Caco-2 (cell line): ENCODE measurements around the gene USP32. TPM values are rescaled to one million over a fixed set of nuclear protein-coding genes. Genes with fewer than 3 reads are reported as not detected.
"Not testable (repeated sequence)": the region's sequence is repeated elsewhere in the genome, so short reads cannot be mapped to it uniquely, and the experiment has no call there.

Source experiments
- BruUV-seq: library from RNA; stranded (reverse); fragments of 400-500 nt; replicated peaks from 2 replicates; lab custom pipeline; 2021; lab: Mats Ljungman, UMichigan
- CTCF ChIA-PET: fragments of 300-600 bp; sonication (Branson Sonifier 250); formaldehyde crosslinking; loops from one replicate; lab custom pipeline; 2022; ENCODE audit warnings: antibody characterized with exemption; lab: Charles Lee
- POLR2A ChIA-PET: fragments of 300-600 bp; sonication (Branson Sonifier 250); formaldehyde crosslinking; loops from one replicate; lab custom pipeline; 2022; ENCODE audit warnings: antibody characterized with exemption; lab: Charles Lee
- DNase-seq, 2 experiments: peaks; one replicate each; pipeline versions ENCODE4 v3.0.0 to v3.0.0-alpha.2; 2020 to 2022
- H3K27me3 ChIP-seq: replicated peaks from 2 replicates; pipeline ENCODE4 v1.6.0; 2011; ENCODE audit warnings: low read length; ENCODE audit not compliant: control insufficient read depth, insufficient read depth
- H3K36me3 ChIP-seq: 2 replicates; pipeline ENCODE4 v1.5.1; 2011; ENCODE audit warnings: low read length; ENCODE audit not compliant: control insufficient read depth, insufficient read depth
- H3K4me1 ChIP-seq: fragments of 250-450 bp; sonication (Bioruptor Pico); 2 replicates; pipeline ENCODE4 v1.5.1; 2020; ENCODE audit warnings: mild to moderate bottlenecking
- H3K4me3 ChIP-seq: 2 replicates; pipeline ENCODE4 v1.5.1; 2011; ENCODE audit warnings: low read depth, mild to moderate bottlenecking, control low read depth, low read length
- H3K9me3 ChIP-seq: fragments of 250-450 bp; sonication (Bioruptor Pico); 2 replicates; pipeline ENCODE4 v1.5.1; 2020; ENCODE audit warnings: mild to moderate bottlenecking, moderate library complexity
- H3K27ac Mint-ChIP-seq: one replicate; pipeline ENCODE4 v1.8.0; 2022; ENCODE audit warnings: mixed read lengths; ENCODE audit not compliant: unreplicated experiment
- H3K27me3 Mint-ChIP-seq: one replicate; pipeline ENCODE4 v1.8.0; 2022; ENCODE audit warnings: mixed read lengths; ENCODE audit not compliant: insufficient read depth, unreplicated experiment
- H3K36me3 Mint-ChIP-seq: one replicate; pipeline ENCODE4 v1.8.0; 2022; ENCODE audit warnings: mild to moderate bottlenecking, mixed read lengths; ENCODE audit not compliant: insufficient read depth, unreplicated experiment
- H3K4me1 Mint-ChIP-seq: one replicate; pipeline ENCODE4 v1.8.0; 2022; ENCODE audit warnings: low read depth, mixed read lengths; ENCODE audit not compliant: unreplicated experiment
- H3K4me3 Mint-ChIP-seq: one replicate; pipeline ENCODE4 v1.8.0; 2022; ENCODE audit warnings: mild to moderate bottlenecking, moderate library complexity, mixed read lengths; ENCODE audit not compliant: unreplicated experiment
- H3K9me3 Mint-ChIP-seq: one replicate; pipeline ENCODE4 v1.8.0; 2022; ENCODE audit warnings: mixed read lengths; ENCODE audit not compliant: unreplicated experiment
- CTCF ChIP-seq, 2 experiments: fragments of 200-600 bp in 1 of 2; IDR thresholded peaks; 1 replicate in 1 of 2; 2 replicates in 1 of 2; pipeline versions ENCODE4 v1.5.1 to v1.8.0; 2011 to 2022; ENCODE audit warnings: antibody characterized with exemption in 1 of 2, control low read depth in 1 of 2, inconsistent platforms in 1 of 2, low read depth in 1 of 2, low read length in 1 of 2, mild to moderate bottlenecking in 1 of 2, moderate library complexity in 1 of 2; ENCODE audit not compliant: insufficient read depth in 1 of 2, severe bottlenecking in 1 of 2, unreplicated experiment in 1 of 2
- intact Hi-C: fragments of 100-400 bp; cut with micrococcal nuclease; formaldehyde crosslinking; loops from one replicate; pipeline ENCODE4 v1.10.0; 2022; ENCODE audit not compliant: unreplicated experiment
- total RNA-seq: library from RNA; stranded (reverse); gene quantifications from 2 replicates; pipeline ENCODE4 v1.2.3, GENCODE V29; 2022

The USP32 gene
- total RNA-seq, 1 experiment from 2014 or later = 53.3 TPM

GRCh38 chr17:60318830-60319229, 73.1 kb downstream of the USP32 start:
- H3K9me3 Mint-ChIP-seq = no peaks in the 10 kb centered on the region
- Histone ChIP-seq H3K9me3 (no peaks in the 10 kb centered on the region), H3K4me3 (no peak overlapping the region), H3K4me1 (peaks cover 12% of the 10 kb centered on the region), H3K27me3 (no peaks in the 10 kb centered on the region), H3K36me3 (no peaks in the 10 kb centered on the region)
- ChIA-PET CTCF (no interaction called here), POLR2A (no interaction called here)
- TF ChIP-seq CTCF (IDR thresholded peaks at IDR 0.05; ENCODE audit: insufficient read depth in 1 of 2, low read depth in 1 of 2, low read length in 1 of 2, severe bottlenecking in 1 of 2, unreplicated experiment in 1 of 2) = no peak
- no peak overlapping the region for H3K4me3 Mint-ChIP-seq
- H3K27me3 Mint-ChIP-seq = no peaks in the 10 kb centered on the region
- no TSS peak for BruUV-seq
- H3K27ac Mint-ChIP-seq = no peak overlapping the region
- DNase-seq = no peak
- peaks cover 5% of the 10 kb centered on the region for H3K36me3 Mint-ChIP-seq
- intact Hi-C loops = no loop called here
- peaks cover 8% of the 10 kb centered on the region for H3K4me1 Mint-ChIP-seq

DNA sequence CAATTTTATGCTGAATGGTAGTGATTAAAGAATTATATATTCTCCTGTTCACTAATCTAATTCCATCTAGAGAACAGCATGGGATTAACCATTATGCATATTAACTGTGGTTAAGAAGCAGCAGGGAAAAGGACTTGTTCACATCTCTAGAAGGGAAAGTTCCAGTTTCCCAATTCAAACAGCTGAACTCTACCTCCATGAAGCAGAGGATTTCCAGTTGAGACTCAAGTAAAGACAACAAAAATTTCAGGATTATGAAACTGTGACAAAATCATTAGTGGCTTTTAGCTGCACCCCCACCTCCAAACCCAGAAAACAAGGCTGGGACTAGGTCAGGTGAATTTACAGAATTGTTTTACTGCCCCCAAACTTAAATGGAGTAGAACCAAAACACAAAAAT, 73.6 kb downstream of the USP32 start:
- DNase-seq = no peak
- Histone ChIP-seq H3K27me3 (no peaks in the 10 kb centered on the region), H3K4me3 (no peak overlapping the region), H3K36me3 (no peaks in the 10 kb centered on the region), H3K9me3 (no peaks in the 10 kb centered on the region), H3K4me1 (peaks cover 12% of the 10 kb centered on the region)
- TF ChIP-seq CTCF (IDR thresholded peaks at IDR 0.05; ENCODE audit: insufficient read depth in 1 of 2, low read depth in 1 of 2, low read length in 1 of 2, severe bottlenecking in 1 of 2, unreplicated experiment in 1 of 2) = no peak
- POLR2A ChIA-PET = no interaction called here
- Mint-ChIP-seq H3K4me1 (peaks cover 8% of the 10 kb centered on the region), H3K36me3 (peaks cover 5% of the 10 kb centered on the region), H3K27ac (no peak overlapping the region), H3K9me3 (no peaks in the 10 kb centered on the region), H3K27me3 (no peaks in the 10 kb centered on the region), H3K4me3 (no peak overlapping the region)
- no TSS peak for BruUV-seq
- CTCF ChIA-PET = no interaction called here
- intact Hi-C loops = no loop called here

- ChIA-PET CTCF (interaction anchor here (0.6 kb wide), 1 partner anchor 40 kb away, joined by 5 read pairs; no protein-coding TSS in a partner anchor), POLR2A (no interaction called here)
- no peaks in the 10 kb centered on the region for H3K27me3 Mint-ChIP-seq
- BruUV-seq = no TSS peak
- H3K27ac Mint-ChIP-seq = no peak overlapping the region
- H3K4me1 ChIP-seq = no peaks in the 10 kb centered on the region
- no peaks in the 10 kb centered on the region for H3K27me3 ChIP-seq
- TF ChIP-seq CTCF (IDR thresholded peaks at IDR 0.05; ENCODE audit: insufficient read depth in 1 of 2, low read depth in 1 of 2, low read length in 1 of 2, severe bottlenecking in 1 of 2, unreplicated experiment in 1 of 2) = no peak
- no peak overlapping the region for H3K4me3 ChIP-seq
- no peaks in the 10 kb centered on the region for H3K36me3 ChIP-seq
- H3K4me3 Mint-ChIP-seq = no peak overlapping the region
- H3K4me1 Mint-ChIP-seq = no peaks in the 10 kb centered on the region
- no peaks in the 10 kb centered on the region for H3K9me3 Mint-ChIP-seq
- no peaks in the 10 kb centered on the region for H3K9me3 ChIP-seq
- no peak for DNase-seq
- intact Hi-C loops = no loop called here
- H3K36me3 Mint-ChIP-seq = peaks cover 5% of the 10 kb centered on the region
Observed at GRCh38 chr17:60315650-60316049, 76.3 kb downstream of the USP32 start.

DNA sequence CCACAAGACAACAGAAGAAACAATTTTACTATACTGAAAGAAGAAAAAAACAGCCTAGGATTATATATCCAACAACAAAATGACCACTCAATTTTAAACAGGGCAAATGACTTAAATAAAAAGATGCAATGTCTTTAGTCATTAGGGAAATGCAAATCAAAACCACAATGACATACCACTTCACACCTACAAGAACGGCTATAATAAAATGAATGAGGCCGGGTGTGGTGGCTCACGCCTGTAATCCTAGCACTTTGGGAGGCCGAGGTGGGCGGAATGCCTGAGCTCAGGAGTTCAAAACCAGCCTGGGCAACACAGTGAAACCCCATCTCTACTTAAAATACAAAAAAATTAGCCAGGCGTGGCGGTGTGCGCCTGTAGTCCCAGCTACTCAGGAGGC, 77.0 kb downstream of the USP32 start:
- POLR2A ChIA-PET, H3K27me3 Mint-ChIP-seq, H3K27me3 ChIP-seq, H3K36me3 Mint-ChIP-seq, H3K27ac Mint-ChIP-seq, H3K9me3 Mint-ChIP-seq, intact Hi-C loops, CTCF ChIA-PET, BruUV-seq, H3K36me3 ChIP-seq, H3K4me3 Mint-ChIP-seq, DNase-seq, H3K4me1 Mint-ChIP-seq, H3K4me1 ChIP-seq, H3K4me3 ChIP-seq, H3K9me3 ChIP-seq: not testable (repeated sequence)
